HG02870 (cell line): ENCODE results near the gene SETX.

Experiments
- ATAC-seq: cut with Tn5 transposase; IDR thresholded peaks from one replicate; pipeline ENCODE4 v1.9.1; 2021; ENCODE audit warnings: mild to moderate bottlenecking, moderate library complexity; ENCODE audit not compliant: unreplicated experiment

Gene SETX

GRCh38 chr9:132224645-132225044 is 130.1 kb downstream of the SETX start:
- ATAC-seq: no peak

GRCh38 chr9:132221941-132222340 is 132.8 kb downstream of the SETX start:
- ATAC-seq: no peak

DNA sequence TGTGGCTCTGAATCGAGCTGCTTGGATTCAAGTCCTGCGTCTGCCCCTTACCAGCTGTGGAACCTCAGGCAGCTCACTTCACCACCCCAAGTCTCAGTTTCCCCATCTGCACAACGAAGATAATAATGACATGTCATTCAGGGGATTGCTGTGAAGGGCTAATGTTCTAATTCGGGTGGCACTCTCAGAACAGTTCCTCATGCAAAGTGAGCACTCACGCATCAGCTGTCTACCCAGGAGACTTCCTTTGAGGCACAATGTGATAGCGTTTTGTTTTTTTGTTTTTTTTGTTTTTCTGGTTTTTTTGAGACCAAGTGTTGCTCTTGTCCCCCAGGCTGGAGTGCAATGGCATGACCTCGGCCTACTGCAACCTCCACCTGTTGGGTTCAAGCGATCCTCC is 136.6 kb downstream of the SETX start:
- no peak for ATAC-seq

- no peak for ATAC-seq
Observed at GRCh38 chr9:132216861-132217619, 137.7 kb downstream of the SETX start.

DNA sequence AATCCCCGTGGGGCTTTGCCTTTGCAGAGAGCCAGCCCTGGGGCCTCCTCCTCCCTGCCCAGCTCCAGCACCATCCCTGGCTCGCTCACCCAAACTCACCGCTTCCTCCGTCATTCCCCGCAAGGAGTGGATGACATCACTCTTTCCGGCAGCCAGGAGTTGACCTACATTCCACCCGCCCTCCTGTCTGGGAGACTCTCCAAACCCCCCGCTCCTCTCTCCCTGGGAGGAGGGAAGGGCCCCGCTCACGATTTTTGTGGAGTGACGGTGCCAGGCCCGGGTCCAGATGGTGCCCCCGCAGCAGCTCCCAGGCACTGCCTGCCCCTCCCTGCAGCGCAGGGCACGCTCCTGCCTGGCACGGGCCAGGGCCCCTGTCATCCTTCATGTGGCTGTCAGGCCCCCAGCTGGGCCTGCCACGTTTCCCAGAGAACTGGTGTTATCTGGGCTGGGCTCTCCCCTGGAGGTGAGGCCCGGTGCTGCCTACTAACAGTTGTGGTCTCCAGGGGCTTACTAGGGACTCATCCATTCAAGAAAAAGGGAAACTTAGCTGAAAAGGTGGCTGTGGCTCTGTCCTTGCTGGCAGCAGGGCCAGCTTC is 140.7 kb downstream of the SETX start:
- ATAC-seq: no peak

DNA sequence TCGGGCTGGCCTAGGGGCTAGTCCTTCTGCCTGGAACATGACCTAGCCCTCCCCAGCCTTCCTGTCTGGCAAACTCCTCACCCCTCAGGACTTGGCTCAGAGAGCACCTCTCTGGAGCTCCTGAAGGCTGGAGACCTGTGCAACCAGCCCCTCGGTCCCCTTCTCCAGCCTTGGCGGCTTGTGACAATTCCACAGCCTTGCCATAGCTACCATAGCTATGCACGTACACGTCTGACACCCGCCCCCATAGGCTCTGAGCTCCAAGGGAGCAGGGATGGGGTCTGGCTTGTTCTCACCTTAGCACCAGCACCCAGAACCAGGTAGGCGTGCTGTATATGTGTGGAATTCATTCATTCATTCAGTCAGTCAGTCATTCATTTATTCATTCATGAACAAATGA is 143.2 kb downstream of the SETX start:
- no peak for ATAC-seq
